SKM-1 treated with dmso at 0.1 percent for 144 hours (cell line): ENCODE results near the gene CCR3.
"Not testable (repeated sequence)": the region's sequence is repeated elsewhere in the genome, so short reads cannot be mapped to it uniquely, and the experiment has no call there.

ENCODE experiments used
- DNase-seq: peaks from one replicate; lab custom pipeline; 2025; ENCODE audit not compliant: unreplicated experiment; lab: John Stamatoyannopoulos, UW

The CCR3 gene

GRCh38 chr3:46242120-46242519 lies at the start of gene CCR3:
Gene CCR3, plus strand, starts transcription at chr3:46242460. Its CDS starts 22,699 bp downstream, at chr3:46265159.
- DNase-seq = peak; percentile 40

GRCh38 chr3:46192939-46193338 lies 49.3 kb upstream of the CCR3 start:
- DNase-seq = no peak

GRCh38 chr3:46193436-46193835 lies 48.8 kb upstream of the CCR3 start:
- peak; percentile 42 for DNase-seq

- DNase-seq = no peak
These were observed 47.2 kb upstream of the CCR3 start for GRCh38 chr3:46194868-46195553.

- no peak for DNase-seq
These were observed 45.9 kb upstream of the CCR3 start for GRCh38 chr3:46196261-46196957.

GRCh38 chr3:46200211-46200610 lies 42.0 kb upstream of the CCR3 start:
- DNase-seq = no peak

DNA sequence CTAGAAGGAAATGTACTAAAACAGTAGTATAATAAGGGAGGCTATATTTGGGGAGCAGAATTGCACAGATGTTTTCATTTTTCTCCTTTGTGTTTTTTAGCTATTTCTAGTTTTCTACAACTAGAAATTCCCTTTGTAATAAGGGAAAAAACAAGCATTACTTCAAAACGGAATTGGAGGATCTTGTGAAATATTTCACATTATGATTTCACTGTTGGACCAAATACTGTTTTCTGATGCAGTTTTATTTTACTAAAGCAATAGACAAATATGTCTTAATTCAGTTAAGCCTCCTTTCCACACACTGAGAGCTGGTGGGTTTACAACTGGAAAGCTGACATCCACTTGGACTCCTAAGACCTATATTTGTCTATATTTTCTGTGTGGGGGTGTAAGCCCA lies 41.5 kb upstream of the CCR3 start:
- no peak for DNase-seq

- DNase-seq = no peak
These were observed 39.7 kb upstream of the CCR3 start for GRCh38 chr3:46202535-46202934.

- no peak for DNase-seq
These were observed 38.6 kb upstream of the CCR3 start for GRCh38 chr3:46203681-46204080.

- DNase-seq = no peak
These were observed 36.8 kb upstream of the CCR3 start for GRCh38 chr3:46205286-46205960.

GRCh38 chr3:46206282-46207015 lies 35.8 kb upstream of the CCR3 start:
- no peak for DNase-seq

DNA sequence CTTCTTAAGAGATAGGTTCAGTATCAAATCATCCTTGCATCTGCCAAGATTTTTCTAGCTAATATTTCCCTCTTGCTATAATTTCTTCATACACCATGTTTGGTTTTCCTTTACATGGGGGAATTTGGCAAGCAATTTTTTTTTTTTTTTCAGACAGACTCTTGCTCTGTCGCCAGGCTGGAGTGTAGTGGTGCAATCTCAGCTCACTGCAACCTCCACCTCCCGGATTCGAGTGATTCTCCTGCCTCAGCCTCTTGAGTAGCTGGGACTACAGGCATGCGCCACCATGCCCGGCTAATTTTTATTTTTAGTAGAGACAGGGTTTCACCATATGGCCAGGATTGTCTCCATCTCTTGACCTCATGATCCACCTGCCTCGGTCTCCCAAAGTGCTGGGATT lies 34.7 kb upstream of the CCR3 start:
- DNase-seq = not testable (repeated sequence)

DNA sequence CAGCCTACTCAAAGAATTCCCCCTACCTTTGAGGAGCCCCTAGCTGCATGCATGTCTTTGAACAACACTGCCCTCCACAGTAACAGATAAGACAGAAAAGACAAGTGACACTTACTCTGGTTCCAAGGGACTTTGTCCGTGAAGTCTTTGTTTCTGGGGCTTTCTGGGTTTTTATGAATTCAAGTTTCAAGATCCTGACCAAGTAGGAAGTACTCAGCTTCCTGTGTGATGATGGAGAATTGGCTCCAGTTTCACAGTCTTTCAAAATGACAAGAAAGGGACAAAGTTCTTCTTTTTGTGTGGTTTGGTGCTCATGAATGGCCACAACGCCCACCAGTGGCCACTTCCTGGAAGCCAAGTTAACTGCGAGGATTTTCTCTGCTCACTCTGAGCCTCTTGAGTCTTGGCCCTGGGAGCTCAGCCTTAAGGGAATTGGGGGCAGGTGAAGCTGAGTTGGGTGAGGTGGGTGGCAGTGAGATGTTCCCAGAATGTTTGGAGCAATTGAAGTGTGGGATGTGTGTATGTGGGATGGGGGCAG lies 34.0 kb upstream of the CCR3 start, which contains the start of gene CCR1:
Gene CCR1, minus strand, starts transcription at position 147 of the 538 bp plus-strand sequence. CDS start 4,000 bp downstream, outside the sequence.
- DNase-seq = peak; percentile 60

- no peak for DNase-seq
These were observed 33.2 kb upstream of the CCR3 start for GRCh38 chr3:46209053-46209452.

GRCh38 chr3:46209746-46210470 lies 32.4 kb upstream of the CCR3 start:
- DNase-seq = no peak

- no peak for DNase-seq
These were observed 30.2 kb upstream of the CCR3 start for GRCh38 chr3:46212101-46212500.

DNA sequence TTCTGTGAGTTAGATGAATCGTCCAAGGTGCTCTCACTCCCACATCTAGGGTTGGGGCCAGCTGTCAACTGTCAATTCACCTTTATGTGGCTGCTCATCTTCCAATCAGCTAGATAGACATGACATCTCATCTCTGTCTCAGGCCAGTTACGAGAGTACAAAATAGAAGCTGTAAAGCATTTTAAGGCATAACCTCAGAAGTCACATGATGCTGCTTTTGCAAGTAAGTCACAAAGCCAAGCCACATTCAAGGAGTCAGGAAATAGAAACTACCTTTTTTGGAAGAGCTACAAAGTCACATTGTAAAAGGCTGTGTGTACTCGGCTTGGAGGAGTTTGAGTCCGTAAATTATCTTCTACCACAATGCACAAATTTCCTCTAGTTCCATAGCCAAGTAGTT lies 29.1 kb upstream of the CCR3 start:
- DNase-seq = peak; percentile 53

DNA sequence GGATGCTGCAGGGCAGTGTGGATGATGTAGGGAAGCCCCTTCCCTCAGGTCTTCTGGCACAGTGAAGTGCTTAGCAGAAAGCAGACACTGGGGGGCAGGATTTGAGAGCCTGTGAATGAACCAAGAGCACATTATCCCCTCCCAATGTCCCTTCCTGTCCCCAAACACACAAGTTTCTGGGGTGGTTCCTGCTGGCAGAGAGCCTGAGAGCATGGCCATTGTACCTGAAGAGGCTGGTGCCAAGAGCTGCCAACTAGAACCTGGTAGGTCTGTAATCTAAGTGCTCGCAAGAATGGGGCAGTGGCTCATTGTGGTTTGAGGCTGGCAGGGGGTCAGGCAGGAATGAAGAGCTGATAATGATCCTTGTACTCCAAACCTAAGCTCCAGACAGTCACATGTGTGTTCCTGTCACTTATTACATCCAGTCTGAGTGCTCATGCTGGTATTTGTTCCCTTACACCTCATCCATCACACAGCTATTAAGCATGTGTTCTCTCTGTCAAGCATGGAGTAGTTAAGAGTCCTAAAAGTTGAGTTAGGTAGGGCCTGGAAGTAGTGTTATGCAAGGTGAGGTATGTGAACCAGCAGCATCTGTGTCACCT lies 27.4 kb upstream of the CCR3 start:
- DNase-seq = peak; percentile 11

GRCh38 chr3:46215810-46216414 lies 26.3 kb upstream of the CCR3 start:
- no peak for DNase-seq
